ENCODE data around the gene PNPLA1.

GRCh38 chr6:36286858-36287257 is 17.0 kb downstream of the PNPLA1 start:
- no peak for TF ChIP-seq SP1 (IDR thresholded peaks at IDR 0.05)
- no peak for TF ChIP-seq FOXM1 (IDR thresholded peaks at IDR 0.05; ENCODE audit: borderline replicate concordance)
- TF ChIP-seq L3MBTL2 (conservative IDR thresholded peaks at IDR 0.05) = no peak
- TF ChIP-seq FOXK2 (IDR thresholded peaks at IDR 0.05) = no peak
- no peak for TF ChIP-seq TARDBP (IDR thresholded peaks at IDR 0.05)
- no peak for TF ChIP-seq ELF4 (IDR thresholded peaks at IDR 0.05)
- TF ChIP-seq SUZ12 (IDR thresholded peaks at IDR 0.05) = no peak
- TF ChIP-seq LEF1 (IDR thresholded peaks at IDR 0.05; ENCODE audit: borderline replicate concordance) = no peak
- TF ChIP-seq HDGF (IDR thresholded peaks at IDR 0.05; ENCODE audit: borderline replicate concordance) = no peak
